Testis (tissue), 2 donors: ENCODE results near the gene HOMER2.

Source experiments
- CTCF ChIP-seq, 3 experiments: fragments of 450-650 bp in 2 of 3; fragments of 200-600 bp in 1 of 3; sonication (generic) in 1 of 3; IDR thresholded peaks; one replicate each; pipeline ENCODE4 v1.5.1; 2016 to 2019; ENCODE audit warnings: antibody characterized with exemption in 3 of 3, mild to moderate bottlenecking in 2 of 3, moderate library complexity in 1 of 3
- POLR2A ChIP-seq: fragments of 450-650 bp; IDR thresholded peaks from one replicate; pipeline ENCODE4 v1.6.1; 2017; ENCODE audit warnings: antibody characterized with exemption, mild to moderate bottlenecking, moderate library complexity

GRCh38 chr15:82808634-82809041, 143.9 kb downstream of the HOMER2 start:
- no peak for TF ChIP-seq CTCF (IDR thresholded peaks at IDR 0.05)
- no peak for TF ChIP-seq POLR2A
